ENCODE measurements around the gene SBK2.
A peak's percentile ranks its signal among the peaks of the same experiment; 100 is the strongest.

Gene SBK2

DNA sequence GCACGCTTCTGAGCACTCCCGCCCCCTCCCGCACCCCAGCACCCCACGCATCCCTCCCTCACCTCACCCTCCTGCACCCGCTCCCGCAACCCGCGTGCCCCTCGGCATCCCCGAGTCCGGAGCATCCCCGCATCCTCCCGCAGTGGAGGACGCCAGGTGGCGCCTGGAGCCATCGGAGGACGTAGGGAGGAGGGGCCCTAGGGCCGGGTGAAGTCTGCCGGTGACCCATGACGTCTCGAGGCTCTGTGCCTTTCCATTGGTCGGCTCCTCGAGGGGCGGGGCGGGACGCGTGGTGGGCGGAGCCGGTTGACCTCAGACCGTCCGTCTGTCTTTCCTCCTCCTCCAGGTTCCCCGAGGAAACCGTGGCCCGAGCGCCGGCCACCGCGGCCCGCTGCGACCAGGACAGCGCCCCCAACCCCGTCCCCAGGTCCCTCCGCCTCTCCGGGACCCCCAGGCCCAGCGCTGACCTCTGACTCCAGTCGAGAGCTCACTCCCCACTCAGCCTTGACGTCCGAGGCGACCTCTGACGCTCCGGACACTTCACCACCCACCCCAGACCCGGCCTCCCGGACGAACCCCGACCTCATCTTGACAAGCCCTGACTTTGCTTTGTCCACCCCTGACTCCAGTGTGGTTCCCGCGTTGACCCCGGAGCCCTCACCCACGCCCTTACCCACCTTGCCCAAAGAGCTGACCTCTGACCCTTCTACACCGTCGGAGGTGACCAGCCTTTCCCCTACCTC lies 19.9 kb downstream of the SBK2 start:
- DNase-seq (ENCODE audit: low spot score), result peak; percentile 100
- in situ Hi-C loops (cut with MboI; ENCODE audit: low sequenced_read_pairs, unreplicated experiment), result loop anchor here (5.0 kb wide), 1 partner anchor 110 kb away; no protein-coding TSS in a partner anchor
- peak; percentile 94 for TF ChIP-seq CTCF (IDR thresholded peaks at IDR 0.05; ENCODE audit: borderline replicate concordance, control extremely low read depth, extremely low read depth, insufficient read depth, missing control alignments)

- DNase-seq (ENCODE audit: low spot score), result no peak
- in situ Hi-C loops (cut with MboI; ENCODE audit: low sequenced_read_pairs, unreplicated experiment), result no loop called here
- TF ChIP-seq CTCF (IDR thresholded peaks at IDR 0.05; ENCODE audit: borderline replicate concordance, control extremely low read depth, extremely low read depth, insufficient read depth, missing control alignments), result no peak
These were observed 28.8 kb downstream of the SBK2 start for GRCh38 chr19:55508120-55508519.

- TF ChIP-seq CTCF (IDR thresholded peaks at IDR 0.05; ENCODE audit: borderline replicate concordance, control extremely low read depth, extremely low read depth, insufficient read depth, missing control alignments), result no peak
- in situ Hi-C loops (cut with MboI; ENCODE audit: low sequenced_read_pairs, unreplicated experiment), result no loop called here
These were observed 32.0 kb downstream of the SBK2 start for GRCh38 chr19:55504981-55505380.

DNA sequence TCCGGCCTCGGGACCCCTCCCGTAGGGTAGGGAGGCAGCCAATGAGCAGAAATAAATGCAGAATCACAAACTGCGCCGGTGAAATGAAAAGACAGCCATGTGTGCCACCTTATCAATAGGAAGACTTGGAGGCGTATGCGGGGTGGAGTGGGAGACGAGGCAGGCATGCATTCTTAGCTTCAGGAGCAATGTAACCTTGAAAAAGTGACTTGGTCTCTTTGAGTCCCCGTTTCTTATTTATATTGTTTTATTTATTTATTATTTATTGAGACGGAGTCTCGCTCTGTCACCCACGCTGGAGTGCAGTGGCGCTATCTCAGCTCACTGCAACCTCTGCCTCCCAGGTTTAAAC lies 32.7 kb downstream of the SBK2 start:
- no peak for DNase-seq (ENCODE audit: low spot score)
- no peak for TF ChIP-seq CTCF (IDR thresholded peaks at IDR 0.05; ENCODE audit: borderline replicate concordance, control extremely low read depth, extremely low read depth, insufficient read depth, missing control alignments)
- in situ Hi-C loops (cut with MboI; ENCODE audit: low sequenced_read_pairs, unreplicated experiment), result no loop called here

More at GRCh38 chr19:55504981-55505380, 32.0 kb downstream of the SBK2 start:
- DNase-seq (ENCODE audit: low spot score), result no peak

DNA sequence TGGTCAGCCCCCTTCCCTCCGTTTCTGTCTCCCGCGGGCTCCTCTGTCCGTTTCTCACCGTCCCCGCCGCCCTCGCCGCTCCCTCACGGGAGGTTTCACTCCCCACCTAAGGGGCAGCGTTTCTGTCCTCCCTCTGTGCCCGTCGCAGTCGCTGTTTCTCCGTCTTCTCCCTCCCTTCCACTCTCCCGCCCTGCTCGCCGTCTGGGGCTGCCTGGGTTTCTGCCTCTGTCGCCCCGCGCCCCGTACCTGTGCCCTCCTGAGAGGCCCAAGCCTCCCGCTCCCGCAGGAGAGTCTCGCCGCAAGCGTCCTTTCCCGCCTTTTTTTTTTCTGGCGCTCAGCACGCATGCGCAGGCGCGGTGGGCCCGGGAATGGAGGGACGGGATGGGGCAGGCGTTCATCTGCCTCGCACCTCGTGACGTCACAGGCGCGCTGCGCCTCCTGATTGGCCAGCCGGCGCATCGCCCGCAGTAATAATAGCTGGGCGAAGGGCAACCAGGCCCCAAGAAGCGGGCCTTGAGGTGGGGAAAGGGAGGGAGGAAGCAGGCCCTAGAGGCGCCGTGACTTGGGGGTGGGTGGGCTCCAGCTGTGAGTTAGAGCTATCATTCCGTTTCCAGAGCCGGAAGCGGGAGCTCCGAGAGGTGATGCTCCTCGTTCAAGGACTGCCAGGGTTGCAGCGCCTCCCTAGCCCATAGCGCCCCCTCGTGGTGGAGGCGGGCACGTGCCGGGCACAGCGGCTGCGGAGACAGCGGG lies 33.3 kb downstream of the SBK2 start:
- peak; percentile 99 for TF ChIP-seq CTCF (IDR thresholded peaks at IDR 0.05; ENCODE audit: borderline replicate concordance, control extremely low read depth, extremely low read depth, insufficient read depth, missing control alignments)
- peak; percentile 99 for DNase-seq (ENCODE audit: low spot score)
- in situ Hi-C loops (cut with MboI; ENCODE audit: low sequenced_read_pairs, unreplicated experiment), result no loop called here

- DNase-seq (ENCODE audit: low spot score), result no peak
- in situ Hi-C loops (cut with MboI; ENCODE audit: low sequenced_read_pairs, unreplicated experiment), result no loop called here
- TF ChIP-seq CTCF (IDR thresholded peaks at IDR 0.05; ENCODE audit: borderline replicate concordance, control extremely low read depth, extremely low read depth, insufficient read depth, missing control alignments), result no peak
These were observed 33.8 kb downstream of the SBK2 start for GRCh38 chr19:55503157-55503501.
